ENCODE measurements around the gene USO1.

DNA sequence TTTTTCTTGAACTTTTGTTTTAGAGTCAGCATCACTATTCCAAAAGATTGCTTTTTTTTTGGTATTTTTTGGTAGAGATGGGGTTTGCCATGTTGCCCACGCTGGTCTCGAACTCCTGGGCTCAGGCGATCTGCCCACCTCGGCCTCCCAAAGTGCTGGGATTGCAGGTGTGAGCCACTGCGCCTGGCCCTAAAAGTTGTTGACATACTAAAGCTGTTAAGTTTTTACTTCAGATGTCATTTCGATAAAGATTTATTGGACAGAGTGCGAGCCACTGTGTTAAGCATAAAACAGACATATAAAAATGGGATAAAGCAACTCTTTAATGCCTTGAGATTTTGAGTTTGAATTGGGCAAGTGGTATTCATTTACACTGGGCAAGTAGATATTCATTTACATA, 28.3 kb downstream of the USO1 start:
- TF ChIP-seq EP300 (IDR thresholded peaks at IDR 0.05) (no peak), POLR2A (IDR thresholded peaks at IDR 0.05) (no peak), CTCF (IDR thresholded peaks at IDR 0.05) (no peak), POLR2AphosphoS5 (IDR thresholded peaks at IDR 0.05) (no peak)
